NCI-H460 (cell line): ENCODE data around the gene RASIP1. TPM values are rescaled to one million over a fixed set of nuclear protein-coding genes. Genes with fewer than 3 reads are reported as not detected.
"Not testable (repeated sequence)": the region's sequence is repeated elsewhere in the genome, so short reads cannot be mapped to it uniquely, and the experiment has no call there.

ENCODE experiments used
- DNase-seq: peaks from one replicate; pipeline ENCODE4 v3.0.0-alpha.2; 2016; ENCODE audit warnings: low read depth; ENCODE audit errors: extremely low read depth
- polyA plus RNA-seq: library from polyadenylated mRNA; depleted of rRNA; stranded (reverse); fragments of >200 nt; gene quantifications from 2 replicates; pipeline ENCODE4 v1.2.3, GENCODE V29; 2014; cell fraction: nucleus; rRNA removed
- total RNA-seq: library from RNA; depleted of rRNA; stranded (reverse); fragments of >200 nt; shearing (Covaris generic); gene quantifications from 2 replicates; pipeline ENCODE4 v1.2.3, GENCODE V29; 2014; rRNA removed

RASIP1 gene, protein sequence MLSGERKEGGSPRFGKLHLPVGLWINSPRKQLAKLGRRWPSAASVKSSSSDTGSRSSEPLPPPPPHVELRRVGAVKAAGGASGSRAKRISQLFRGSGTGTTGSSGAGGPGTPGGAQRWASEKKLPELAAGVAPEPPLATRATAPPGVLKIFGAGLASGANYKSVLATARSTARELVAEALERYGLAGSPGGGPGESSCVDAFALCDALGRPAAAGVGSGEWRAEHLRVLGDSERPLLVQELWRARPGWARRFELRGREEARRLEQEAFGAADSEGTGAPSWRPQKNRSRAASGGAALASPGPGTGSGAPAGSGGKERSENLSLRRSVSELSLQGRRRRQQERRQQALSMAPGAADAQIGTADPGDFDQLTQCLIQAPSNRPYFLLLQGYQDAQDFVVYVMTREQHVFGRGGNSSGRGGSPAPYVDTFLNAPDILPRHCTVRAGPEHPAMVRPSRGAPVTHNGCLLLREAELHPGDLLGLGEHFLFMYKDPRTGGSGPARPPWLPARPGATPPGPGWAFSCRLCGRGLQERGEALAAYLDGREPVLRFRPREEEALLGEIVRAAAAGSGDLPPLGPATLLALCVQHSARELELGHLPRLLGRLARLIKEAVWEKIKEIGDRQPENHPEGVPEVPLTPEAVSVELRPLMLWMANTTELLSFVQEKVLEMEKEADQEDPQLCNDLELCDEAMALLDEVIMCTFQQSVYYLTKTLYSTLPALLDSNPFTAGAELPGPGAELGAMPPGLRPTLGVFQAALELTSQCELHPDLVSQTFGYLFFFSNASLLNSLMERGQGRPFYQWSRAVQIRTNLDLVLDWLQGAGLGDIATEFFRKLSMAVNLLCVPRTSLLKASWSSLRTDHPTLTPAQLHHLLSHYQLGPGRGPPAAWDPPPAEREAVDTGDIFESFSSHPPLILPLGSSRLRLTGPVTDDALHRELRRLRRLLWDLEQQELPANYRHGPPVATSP
- total RNA-seq = 0.43 and 0.50 TPM in 2 replicates
- 0.20 and 0.88 TPM in 2 replicates for polyA plus RNA-seq

DNA sequence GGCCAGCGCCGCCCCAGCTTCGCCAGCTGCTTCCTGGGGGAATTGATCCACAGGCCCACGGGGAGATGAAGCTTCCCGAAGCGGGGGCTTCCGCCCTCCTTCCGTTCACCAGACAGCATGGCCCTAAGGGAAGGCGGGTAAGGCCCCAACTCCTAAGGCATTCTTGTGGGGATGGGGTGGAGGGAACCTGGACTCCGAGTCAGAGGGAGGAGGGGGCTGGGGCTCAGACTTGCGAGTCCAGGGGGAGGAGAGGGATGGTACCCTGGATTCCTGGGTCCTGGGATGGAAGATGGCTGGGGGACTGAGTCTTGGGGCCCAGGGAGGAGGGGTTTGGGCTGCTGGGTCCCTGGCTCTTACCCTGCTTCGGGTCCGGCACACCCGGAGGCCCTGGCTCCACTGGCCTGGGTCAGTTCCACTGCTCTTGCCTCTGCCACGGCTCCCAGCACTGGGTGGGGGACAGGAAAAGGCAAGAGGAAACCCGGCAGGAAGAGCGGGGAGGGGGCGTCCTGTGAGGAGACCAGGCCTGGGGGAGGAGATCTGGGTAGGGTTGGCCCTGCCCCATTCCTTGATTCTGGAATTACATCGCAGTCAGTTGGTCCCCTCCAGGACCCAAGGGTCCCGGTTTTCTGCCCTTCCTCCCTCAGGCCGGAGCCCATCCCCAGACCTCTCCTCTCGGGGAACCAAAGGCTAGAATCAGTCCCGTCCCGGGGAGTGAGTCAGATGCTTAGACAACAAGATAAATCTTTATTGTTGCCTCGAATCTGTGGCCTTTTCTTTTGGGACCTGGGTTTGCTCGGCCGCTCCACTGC, at the start of gene RASIP1:
Gene RASIP1 (minus strand): TSS at position 447 of the 809 bp plus-strand sequence. CDS start 328 bp downstream, at position 119.
- DNase-seq = no peak

DNA sequence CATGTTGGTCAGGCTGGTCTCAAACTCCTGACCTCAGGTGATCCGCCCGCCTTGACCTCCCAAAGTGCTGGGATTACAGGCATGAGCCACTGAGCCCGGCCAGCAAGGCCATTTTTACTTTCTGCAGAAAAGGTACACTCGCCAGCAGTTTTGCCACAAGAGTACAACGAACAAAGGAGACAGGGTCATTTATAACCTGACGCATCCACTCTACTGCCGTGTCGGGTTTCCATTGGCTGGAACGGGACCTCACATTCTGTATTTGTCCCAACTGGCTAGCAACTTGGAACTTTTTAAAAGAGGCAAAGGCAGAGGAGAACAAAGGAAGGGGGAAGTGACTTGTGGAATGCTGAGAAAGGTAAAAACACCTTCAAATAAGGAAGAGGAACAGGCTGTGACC, 46.9 kb upstream of the RASIP1 start:
- not testable (repeated sequence) for DNase-seq

DNA sequence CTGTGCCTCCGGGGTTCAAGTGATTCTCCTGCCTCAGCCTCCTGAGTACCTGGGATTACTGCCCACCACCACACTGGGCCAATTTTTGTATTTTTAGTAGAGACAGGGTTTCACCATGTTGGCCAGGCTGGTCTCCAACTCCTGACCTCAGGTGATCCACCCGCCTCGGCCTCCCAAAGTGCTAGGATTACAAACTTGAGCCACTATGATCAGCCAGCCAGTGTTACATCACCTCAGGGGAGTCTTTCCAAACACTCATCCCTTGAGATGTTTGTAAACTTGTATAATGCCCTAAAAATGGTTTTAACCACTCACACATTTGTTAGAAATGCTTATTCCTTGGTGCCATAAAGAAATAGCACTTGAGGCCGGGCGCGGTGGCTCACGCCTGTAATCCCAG, 46.0 kb upstream of the RASIP1 start:
- DNase-seq = not testable (repeated sequence)

DNA sequence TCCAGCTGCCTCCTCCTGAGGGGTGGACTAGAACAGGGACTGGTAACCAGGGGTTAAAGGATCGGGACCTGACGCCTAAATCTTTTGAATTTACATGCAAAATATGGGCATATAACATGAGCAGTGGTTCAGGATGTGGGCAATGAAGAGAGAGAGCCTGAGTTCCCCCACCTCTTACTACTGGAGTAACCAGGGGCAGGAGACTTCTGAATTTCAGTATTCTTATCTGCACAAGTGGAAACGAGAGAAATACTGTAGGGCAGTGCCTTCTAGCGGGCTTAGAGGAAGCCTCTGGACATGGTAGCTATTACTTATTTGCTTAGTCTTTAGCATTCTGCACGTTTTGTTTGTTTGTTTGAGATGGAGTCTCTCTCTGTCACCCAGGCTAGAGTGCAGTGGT, 44.1 kb upstream of the RASIP1 start:
- DNase-seq = no peak

DNA sequence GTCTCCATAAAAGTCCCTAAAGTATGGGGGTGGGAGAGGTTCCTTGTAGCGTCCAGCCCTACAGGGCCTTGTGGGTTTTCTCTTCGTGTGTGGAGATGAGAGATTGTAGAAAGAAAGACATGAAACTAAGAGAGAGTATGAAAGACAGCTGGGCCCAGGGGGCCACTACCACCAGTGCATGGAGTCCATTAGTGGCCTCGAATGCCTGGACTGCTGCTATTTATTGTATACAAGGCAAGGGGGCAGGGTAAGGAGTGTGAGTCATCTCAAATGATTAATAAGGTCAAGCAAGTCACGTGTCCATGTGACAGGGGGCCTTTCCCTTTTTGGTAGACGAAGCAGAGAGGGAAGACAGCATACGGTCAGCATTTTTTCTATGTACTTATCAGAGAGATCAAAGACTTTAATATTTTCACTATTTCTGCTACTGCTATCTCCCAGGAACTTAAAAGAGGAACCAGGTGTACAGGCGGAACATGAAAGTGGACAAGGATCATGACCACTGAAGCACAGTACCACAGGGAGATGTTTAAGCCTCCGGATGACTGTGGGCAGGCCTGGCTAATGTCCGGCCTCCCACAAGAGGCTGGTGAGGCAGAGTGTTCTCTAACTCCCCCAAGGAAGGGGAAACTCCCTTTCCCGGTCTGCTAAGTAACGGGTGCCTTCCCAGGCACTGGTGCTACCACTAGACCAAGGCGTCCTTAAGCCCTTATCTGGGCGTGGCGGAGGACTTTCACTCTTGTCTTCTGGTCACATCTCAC, 40.4 kb upstream of the RASIP1 start:
- no peak for DNase-seq

DNA sequence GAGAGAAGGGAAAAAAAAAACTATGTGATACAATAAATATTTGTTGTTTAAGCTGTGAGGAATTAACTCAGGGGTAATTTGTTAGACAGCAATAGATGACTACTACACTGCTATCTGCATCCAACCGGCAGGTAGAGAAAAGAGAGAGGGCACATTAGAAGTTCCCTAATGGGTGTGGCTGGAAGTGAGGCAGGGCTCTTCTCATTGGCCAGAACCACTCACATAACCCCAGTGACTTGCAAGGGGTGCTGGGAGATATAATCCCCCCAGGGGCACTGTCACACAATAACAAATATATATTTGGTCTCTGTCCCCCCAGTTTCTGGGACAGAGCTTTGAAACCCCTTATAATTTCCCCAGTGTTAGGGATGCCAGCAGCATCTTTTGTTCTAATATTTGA, 39.2 kb upstream of the RASIP1 start:
- no peak for DNase-seq

DNA sequence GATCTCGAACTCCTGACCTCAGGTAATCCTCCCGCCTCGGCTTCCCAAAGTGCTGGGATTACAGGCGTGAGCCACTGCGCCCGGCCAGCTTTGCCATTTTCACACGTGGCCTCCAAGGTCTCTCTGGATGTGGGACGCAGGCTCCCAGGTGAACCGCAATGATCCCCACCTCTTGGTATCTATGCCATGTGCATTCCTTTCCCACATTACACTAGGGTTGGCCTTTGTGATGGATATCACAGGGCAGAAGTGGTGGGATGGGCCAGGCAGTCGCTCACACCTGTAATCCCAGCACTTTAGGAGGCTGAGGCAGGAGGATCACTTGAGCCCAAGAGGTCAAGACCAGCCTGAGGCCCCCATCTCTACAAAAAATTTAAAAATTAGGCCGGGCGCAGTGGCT, 37.3 kb upstream of the RASIP1 start:
- no peak for DNase-seq

DNA sequence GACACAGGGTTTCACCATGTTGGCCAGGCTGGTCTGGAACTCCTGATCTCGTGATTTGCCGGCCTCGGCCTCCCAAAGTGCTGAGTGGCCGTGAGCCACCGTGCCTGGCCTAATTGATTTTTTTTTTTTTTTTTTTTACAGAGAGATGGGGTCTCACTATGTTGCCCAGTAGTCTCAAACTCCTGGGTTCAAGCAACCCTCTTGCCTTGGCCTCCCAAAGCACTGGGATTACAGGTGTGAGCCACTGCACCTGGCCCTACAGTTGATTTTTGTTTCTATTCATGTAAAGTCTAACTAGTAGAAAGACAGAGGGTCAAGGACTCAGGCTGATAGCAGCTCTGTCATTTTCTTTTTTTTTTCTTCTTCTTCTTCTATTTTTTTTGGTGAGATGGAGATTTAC, 36.7 kb upstream of the RASIP1 start:
- DNase-seq = no peak

DNA sequence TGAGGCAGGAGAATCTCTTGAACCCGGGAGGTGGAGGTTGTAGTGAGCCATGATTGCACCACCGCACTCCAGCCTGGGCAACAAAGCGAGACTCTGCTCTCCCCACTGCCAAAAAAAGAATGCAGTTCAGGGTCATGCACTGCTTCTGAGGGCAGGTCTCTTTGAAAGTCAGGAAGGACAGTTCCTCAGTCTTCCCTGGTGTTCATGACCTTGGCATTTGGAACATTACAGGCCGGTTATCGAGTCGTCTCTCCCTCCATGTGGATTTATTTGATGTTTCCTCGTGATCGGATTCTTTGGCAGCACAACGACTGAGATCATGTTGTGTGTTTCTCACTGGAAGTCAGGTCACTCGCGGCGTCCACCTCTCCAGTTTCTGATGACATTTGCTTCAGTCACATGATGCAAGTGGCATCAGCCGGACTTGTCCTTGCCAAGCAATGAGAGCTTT, 32.1 kb upstream of the RASIP1 start:
- DNase-seq = no peak

DNA sequence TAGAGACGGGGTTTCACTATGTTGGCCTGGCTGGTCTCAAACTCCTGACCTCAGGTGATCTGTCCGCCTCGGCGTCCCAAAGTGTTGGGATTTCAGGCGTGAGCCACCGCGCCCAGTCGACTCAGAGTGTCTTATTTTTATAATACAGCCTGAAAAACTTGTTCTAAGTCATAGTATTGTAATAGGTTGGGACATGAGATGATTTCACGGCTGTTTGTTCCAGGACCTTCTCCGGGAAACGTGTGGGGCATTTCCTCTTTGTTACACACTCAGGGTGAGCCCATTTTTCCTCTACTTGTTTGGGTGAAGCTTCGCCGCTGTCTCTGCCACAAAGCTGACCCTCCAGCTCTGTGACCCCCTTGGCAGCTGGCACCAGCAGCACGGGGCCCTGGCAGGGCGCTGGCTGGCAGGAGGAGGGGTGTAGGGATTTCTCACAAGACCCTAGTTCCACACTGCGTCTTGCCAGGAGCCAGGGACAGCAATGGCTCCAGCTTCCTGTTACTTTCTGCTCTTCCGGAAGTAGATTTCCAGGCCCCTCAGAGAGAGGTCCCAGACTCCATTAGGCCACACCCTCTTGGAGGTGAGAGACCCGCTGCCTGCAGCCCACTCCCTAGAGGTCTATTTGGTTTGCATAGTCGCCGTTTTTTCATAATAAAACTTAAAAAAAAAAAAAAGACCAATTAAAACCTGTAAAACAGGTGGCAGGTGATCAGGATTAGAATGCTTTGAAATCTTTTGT, 30.5 kb upstream of the RASIP1 start:
- no peak for DNase-seq

DNA sequence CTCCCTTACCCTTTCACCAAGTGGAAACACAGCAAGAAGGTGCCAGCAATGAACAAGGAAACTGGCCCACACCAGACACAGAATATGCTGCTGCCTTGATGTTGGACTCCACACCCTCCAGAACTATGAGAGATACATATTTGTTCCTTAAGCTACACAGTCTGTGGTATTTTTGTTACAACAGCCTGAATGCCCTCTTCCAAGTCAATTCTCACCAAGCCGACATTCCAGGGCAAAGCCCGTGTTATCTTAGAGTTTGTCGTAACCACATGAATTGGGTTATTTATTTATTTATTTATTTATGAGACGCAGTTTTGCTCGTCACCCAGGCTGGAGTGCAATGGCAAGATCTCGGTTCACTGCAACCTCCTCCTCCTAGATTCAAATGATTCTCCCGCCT, 29.9 kb upstream of the RASIP1 start:
- no peak for DNase-seq

DNA sequence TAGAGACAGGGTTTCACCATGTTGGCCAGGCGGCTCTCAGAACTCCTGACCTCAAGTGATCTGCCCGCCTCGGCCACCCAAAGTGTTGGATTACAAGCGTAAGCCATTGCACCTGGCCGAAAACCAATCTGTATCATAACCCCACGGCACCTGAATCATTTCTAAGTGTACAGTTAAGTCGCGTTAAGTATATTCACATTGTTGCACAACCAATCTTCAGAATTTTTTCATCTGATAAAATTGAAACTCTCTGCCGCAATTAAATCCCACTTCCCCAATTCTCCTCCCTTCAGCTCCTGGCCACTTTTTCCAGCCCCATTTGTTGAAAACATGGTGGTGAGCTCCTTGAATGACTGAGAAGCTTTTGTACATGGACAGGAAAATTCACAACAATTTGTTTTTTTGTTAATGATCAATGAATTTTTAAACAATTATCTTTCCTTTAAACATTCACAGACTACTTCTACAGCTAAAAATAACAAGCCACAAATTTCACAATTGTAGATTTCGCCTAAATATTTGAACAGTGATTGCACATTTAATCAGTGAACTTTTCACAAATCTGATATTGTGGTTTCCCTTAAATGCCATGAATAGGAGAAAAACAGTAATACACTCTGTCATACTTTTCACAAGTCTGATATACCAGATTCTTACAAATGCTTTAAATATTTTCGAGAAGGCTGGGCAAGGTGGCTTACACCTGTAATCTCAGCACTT, 28.7 kb upstream of the RASIP1 start:
- no peak for DNase-seq

DNA sequence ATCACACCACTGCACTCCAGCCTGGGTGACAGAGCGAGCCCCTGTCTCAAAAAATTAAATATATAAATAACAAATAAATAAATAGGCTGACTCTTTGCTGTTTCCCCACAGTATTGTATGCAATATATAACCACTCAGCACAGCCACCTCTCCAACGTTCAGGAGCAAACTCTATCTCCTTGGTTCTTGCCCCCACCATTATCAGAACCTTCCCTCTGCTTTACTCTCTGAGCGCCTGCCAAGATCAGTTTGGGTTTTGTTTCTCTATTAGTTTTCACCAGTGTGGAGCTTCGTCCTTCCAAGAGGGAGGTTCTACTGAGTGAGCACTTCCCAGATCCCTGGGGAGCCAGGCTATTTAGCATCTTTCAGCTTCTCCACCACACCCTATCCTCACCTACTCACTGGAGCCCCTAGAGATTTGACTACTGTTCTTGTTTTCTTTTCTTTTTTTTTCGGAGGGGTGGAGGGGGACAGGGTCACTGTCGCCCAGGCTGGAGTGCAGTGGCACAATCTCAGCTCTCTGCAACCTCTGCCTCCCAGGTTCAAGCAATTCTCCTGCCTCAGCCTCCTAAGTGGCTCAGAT, 27.9 kb upstream of the RASIP1 start:
- DNase-seq = not testable (repeated sequence)

DNA sequence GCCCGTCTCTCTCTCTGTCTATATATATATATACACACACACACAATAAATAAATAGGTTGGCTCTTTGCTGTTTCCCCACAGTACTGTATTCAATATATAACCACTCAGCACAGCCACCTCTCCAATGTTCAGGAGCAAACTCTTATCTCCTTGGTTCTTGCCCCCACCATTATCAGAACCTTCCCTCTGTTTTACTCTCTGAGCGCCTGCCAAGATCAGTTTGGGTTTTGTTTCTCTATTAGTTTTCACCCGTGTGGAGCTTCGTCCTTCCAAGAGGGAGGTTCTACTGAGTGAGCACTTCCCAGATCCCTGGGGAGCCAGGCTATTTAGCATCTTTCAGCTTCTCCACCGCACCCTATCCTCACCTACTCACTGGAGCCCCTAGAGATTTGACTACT, 25.4 kb upstream of the RASIP1 start:
- not testable (repeated sequence) for DNase-seq

DNA sequence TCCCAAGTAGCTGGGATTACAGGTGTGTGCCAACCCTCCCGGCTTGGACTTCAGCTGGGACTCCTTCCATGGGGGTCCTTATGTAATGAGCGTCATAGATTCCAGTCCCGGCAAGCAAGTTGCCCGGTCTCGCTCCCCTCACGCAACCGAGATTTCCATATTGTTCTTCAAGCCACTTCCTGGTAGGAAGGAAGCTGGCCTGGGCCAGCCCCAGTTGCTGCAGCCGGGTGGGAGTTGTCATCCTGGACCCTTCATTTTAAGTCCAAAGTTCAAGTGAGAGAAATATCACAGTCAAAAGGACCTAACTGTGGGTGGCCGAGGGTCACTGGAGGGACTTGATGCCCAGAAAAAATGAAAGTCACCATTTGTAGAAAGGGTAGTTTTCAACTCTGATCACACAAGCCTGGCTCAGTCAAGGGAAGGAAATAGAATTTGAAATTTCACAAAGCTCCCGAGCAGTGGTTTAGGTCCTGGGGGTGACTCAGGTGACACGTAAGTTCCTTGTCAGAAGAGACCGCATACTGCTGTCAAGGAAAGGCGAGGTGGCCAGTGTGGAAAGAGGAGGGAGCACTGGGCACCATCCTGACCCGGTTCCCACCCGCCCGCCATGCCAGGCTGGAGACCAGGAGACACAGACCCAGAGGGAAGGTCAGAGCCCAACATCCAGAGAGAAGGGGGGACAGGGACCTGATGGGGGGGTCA, 20.2 kb upstream of the RASIP1 start:
- no peak for DNase-seq

DNA sequence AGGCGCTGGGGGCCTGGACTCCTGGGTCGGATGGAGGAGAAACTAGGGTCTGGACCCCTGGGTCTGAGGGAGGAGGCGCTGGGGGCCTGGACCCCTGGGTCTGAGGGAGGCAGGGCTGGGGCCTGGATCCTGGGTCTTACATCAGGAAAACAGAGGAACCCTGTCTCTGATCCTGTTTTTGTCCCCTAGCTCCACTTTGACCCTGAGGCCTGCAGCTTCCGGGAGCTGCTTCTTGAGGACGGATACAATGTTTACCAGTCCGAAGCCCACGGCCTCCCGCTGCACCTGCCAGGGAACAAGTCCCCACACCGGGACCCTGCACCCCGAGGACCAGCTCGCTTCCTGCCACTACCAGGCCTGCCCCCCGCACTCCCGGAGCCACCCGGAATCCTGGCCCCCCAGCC, 17.3 kb upstream of the RASIP1 start:
- DNase-seq = no peak

DNA sequence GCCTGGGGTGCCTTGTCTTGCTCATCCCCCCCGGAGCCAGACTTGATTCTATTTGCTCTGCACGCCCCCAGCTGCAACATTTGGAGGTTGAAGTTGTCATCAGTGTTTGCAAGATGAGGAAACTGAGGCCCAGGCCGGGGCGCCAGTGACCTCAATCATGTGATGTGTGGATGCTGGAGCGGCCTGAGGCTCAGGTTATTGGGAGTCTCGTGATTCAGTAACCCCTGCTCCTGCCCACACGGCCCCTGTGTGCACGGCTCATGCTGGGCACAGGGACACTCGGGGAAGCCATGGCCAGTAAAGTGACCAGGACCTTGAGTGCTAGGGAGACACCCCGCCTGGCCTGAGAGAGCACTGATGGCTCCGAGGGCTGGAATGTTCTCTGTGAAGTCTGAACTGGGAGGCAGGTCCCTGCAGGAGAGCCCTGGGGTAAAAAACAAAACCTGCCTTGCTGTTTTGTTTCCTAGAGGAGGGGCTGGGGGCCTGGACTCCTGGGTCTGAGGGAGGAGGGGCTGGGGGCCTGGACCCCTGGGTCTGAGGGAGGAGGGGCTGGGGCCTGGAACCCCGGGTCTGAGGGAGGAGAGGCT, 16.8 kb upstream of the RASIP1 start:
- DNase-seq = no peak
